GM19395 (cell line): Measurements from ENCODE around the gene ANGPTL8.

Source experiments
- ATAC-seq: cut with Tn5 transposase; IDR thresholded peaks from one replicate; pipeline ENCODE4 v1.9.1; 2021; ENCODE audit warnings: mild to moderate bottlenecking, moderate library complexity; ENCODE audit not compliant: unreplicated experiment

Gene ANGPTL8

DNA sequence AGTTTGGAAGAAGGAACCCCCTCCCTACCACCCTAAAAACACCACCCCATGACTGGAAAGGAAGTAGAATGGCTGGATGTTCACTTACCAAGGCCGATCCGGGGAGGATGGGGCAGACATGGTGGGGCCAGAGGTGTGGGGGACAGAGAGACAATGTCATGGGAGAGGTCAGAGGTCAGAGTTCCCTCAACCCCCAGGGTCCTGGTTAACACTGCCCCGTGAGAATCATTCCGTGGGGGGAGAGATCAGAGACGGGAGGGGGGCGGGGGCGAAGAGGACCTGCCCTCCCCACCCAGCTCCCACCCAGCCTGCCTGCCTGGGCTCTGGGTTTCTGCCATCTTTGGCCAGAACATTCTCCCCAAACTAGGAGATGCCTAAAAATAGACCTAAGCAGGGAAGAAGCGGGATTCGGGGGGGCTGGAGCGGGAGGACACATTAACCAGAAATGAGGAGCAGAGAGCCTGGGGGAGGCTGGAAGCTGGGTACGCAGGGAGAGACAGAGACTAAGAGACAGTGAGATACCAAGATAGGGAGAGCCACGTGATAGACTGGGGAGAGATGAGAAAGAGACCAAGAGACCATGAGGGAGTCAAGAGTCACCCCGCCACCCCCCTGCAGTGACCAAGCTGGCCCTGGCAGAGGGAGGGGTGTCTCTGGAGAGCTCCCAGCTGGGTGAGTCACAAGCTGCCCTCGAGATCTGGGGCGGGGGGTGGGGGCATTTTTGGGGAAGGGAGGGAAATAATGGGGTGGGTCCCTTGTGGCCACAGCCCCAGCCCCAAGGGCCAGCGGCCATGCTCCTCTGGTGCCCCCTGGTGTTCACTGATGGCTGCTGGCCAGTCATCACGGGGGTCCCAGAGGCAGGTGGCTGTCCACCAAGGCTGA lies 36.0 kb upstream of the ANGPTL8 start:
- ATAC-seq: no peak

DNA sequence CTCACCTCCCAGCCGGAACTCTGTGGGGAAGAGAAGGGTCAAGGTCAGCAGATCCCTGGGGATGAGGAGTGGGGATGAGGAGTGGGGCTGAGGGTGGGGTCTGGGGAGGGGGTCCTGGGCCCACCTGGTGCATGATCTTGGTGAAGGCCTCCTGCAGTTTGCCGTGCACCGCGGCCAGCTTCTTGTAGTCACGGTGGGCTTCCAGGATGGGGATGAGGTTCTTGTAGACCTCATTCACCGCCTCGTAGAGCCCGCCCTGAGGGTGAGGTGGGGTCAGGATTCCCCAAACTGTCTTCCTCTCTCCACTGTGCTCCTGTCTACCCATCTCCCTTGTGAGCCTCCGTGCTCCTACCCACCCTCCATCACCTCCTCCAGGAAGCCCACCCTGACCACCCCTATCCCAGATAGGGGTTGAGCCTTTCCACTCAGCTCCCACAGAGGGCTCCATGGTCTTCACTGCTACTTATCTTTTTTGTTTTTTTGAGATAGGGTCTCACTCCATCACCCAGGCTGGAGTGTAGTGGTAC lies 35.3 kb upstream of the ANGPTL8 start:
- ATAC-seq: no peak

DNA sequence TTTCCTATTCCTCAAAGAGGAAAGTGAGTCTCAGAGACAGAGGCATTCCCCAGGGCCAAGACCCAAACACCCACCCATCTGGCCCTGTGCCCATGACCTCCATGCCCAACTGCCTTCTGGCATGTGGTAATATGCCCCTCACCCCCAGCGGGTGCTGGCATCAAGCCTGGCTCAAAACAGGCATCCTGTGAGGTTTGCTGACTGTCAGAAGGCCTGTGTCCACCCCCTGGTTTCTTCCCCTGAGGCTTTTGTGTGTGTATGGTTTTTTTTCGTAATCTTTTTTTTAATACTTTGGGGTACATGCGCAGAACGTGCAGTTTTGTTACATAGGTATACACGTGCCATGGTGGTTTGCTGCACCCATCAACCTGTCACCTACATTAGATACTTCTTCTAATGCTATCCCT lies 34.5 kb upstream of the ANGPTL8 start:
- no peak for ATAC-seq

DNA sequence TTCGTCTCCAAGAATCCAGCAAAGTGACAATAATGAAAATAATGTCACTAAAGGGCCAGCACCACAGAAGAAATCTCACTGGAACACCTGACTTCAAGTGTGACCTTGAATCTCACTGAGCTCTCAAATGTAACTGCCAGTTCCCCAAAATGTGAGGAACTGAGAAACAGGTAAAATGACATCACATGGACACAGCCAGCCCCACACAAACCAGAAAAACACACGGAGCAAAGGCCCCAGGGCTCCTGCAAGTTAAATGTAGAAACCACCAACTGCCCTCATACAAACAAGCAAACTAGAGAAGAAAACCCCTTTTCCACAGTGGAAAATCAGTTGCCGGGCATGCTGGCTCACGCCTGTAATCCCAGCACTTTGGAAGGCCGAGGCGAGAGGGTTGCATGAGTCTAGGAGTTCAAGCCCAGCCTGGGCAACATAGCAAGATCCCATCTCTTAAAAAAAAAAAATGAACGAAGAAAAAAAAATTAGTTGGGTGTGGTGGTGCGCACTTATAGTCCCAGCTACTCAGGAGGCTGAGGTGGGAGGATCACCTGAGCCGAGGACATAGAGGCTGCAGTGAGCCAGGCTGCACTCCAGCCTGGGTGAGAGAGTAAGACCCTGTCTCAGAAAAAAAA lies 33.4 kb upstream of the ANGPTL8 start:
- no peak for ATAC-seq

DNA sequence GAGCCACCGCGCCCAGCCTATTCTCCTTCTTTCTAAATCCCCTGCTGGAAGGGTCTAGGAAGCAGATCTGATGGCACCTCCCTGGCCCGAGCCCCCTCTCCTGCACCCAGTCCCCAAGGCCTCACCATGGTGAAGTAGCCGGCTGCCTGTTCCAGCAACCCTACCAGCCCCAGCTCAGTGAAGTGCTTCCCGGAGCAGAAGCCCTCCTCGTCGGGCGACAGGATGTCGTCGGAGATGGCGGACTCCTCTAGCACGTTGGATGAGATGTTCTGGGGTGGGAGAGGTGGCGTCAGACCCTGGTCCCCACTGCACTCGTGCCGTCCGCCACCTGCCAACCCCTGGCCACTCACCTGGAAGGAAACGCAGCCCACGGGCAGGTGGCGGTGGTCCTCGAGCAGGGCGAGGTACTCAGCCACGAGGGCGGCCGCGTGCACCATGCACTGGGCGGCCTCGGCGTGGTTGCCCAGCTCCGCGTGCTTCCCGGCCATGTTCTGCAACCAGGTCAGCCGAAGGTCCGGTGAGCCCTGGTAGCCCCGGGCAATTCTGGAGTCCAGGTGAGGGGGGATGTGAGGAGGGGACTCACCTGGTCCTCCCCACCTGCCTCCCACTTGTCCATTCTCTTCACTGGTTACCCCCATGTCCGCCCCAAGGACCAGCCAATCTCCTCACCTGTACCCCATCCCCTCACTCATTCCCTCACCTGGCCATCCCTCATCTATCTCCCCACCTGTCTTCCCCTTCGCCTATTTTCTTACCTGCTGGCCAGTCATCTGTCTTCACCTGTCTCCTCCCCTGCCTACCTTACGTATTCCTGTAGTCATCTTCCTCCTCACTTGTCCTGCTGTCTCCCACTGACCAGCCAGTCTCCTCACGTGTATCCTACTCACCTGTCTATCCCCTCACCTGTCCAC lies 30.6 kb upstream of the ANGPTL8 start:
- no peak for ATAC-seq

DNA sequence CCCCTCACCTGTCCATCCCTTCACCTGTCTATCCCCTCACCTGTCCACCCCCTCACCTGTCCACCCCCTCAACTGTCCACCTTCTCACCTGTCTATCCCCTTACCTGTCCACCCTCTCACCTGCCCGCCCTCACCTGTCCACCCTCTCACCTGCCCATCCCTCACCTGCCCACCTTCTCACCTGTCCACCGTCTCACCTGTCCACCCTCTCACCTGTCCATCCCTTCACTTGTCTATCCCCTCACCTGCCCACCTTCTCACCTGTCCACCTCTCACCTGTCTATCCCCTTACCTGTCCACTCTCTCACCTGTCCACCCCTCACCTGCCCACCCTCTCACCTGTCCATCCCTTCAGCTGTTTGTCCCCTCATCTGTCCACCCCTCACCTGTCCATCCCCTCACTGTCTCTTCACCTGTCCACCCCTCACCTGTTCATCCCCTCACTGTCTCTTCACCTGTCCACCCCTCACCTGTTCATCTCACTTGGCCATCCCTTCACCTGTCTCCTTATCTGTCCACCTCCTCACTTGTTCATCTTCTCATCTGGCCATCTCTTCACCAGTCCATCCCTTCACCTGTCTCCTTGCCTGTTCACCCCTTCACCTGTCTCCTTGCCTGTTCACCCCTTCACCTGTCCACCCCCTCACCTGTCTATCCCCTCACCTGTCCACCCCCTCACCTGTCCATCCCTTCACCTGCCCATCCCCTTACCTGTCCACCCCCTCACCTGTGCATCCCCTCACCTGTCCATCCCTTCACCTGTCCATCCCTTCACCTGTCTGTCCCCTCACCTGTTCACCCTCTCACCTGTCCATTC lies 29.4 kb upstream of the ANGPTL8 start:
- ATAC-seq: no peak

DNA sequence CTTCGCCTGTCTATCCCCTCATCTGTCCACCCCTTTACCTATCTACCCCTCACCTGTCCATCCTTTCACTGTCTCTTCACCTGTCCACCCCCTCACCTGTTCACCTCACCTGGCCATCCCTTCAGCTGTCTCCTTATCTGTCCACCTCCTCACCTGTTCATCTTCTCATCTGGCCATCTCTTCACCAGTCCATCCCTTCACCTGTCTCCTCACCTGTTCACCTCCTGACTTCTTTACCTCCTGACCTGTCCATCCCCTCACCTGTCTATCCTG lies 28.8 kb upstream of the ANGPTL8 start:
- no peak for ATAC-seq

DNA sequence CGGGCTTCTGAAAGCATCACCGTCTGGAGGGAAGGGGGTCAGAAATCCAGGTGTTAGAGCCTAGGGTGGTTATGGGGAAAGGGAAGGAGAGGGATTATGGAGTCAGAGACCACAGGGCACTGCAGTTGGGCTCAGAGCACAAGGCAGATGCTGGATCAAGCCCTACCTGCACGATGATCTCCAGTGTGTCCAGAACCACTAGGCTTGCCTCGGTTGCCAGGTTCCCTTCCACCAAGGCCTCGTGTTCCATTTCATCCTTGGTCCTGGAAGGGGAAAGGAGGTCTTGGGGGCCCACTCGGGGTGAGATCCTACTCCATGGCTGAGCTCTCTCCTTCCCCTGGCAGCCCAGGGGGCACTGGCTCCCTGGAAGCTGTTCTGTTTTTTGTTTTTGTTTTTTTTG lies 25.0 kb upstream of the ANGPTL8 start:
- ATAC-seq: no peak

DNA sequence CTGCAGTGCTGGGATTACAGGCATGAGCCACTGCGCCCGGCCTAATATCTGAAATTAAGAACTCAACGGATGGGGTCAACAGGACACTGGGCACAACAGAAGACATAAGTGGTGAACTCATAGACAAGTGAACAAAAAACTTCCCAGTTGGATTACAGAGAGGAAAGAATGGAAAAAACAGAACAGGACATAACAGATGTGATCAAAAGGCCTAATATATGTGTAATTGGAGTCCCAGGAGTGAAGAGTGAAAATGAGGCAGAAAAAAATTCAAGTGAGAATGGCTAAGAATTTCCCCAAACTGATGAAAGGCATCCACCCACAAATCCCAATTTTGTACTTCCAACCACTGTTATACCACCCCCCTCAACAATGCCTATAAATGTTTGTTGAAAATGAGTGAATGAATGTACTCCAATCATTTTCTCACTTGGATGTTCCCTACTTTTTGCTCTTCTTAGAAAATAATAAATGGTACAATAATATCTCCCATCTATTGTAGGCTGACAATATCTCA lies 18.3 kb upstream of the ANGPTL8 start:
- no peak for ATAC-seq

DNA sequence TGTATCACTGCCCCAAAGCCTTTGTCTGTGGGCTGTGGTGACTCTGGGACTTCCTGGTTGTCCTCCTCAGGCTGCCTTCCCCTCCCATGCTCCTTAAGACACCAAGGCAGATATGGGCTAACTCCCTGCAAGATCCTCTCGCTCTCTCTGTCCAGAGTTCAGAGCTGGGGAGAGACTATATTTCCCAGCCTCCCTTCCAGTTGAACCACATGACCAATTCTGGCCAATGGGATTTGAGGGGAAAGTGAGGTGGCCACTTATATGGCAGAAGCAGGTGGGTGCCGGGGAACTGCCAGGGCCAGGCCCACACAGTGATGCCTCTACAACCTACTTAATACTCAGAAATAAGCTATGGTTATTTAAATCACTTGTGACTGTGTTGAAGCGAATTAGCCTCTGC lies 16.2 kb upstream of the ANGPTL8 start:
- ATAC-seq: no peak

DNA sequence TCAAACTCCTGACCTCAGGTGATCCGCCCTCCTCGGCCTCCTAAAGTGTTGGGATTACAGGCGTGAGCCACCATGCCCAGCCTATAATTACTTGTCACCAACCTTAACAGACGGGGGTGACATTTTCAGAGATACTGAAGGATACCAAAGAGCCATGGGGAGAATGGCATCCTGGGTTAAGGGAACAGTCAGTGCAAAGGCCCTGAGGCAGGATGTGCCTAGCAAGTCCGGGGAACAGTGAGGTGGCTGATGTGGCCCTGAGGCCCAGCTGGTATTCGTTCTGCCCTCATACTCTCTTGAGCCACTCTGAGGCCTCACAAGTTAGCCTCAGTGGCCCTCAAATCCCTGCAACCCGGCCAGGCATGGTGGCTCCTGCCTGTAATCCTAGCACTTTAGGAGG lies 15.0 kb upstream of the ANGPTL8 start:
- ATAC-seq: no peak

DNA sequence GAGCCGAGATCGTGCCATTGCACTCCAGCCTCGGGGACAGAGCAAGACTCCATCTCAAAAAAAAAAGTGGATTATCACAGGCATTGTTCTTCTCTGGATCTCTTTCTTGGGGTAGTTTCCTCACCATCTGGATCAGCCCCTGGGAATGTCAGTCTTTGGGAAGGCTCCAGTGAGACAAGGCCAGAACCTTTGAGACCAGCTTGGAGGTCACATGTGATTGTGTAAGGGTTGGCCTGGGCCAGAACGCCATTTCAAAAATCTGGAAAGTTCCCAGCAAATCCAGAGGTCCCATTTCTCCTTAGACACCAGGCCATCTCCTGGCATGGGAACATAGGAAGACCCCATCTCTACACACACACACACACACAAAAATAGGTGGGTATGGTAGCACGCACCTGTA lies 14.2 kb upstream of the ANGPTL8 start:
- ATAC-seq: no peak

DNA sequence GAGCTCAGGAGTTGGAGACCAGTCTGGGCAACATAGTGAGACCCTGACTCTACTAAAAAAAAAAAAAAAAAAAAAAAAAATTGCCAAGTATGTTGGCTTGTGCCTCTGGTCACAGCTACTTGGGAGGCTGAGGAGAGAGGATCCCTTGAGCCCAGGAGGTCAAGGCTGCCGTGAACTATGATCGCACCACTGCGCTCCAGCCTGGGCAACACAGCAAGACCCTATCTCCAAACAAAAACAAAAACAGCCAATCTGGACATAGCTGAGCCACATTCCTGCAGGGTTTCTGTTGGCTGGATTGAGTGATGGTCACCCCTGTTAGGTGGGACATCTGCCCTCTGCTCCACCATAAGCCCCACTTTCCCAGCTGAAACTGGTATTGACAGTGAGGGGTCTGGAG lies 13.6 kb upstream of the ANGPTL8 start:
- no peak for ATAC-seq

DNA sequence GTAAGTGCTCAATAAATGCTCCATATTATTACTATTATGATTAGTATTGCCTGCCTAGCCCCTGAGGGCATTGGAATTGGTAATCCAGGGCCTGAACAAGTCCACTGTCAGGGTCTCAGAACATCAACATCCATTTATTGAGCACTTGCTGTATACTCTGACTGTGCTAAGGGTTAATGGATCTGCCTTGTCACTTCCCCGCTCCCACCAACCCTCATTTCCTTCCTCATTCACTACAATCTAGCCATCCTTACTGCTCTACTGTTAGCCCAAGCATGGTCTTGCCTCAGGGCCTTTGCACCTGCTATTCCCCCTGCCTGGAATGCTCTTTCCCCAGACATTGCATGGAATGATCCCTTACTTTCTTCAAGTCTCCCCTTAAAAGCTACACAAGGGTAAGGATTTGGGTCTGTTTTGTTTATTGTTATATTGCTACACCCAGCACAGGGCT lies 12.7 kb upstream of the ANGPTL8 start:
- no peak for ATAC-seq

DNA sequence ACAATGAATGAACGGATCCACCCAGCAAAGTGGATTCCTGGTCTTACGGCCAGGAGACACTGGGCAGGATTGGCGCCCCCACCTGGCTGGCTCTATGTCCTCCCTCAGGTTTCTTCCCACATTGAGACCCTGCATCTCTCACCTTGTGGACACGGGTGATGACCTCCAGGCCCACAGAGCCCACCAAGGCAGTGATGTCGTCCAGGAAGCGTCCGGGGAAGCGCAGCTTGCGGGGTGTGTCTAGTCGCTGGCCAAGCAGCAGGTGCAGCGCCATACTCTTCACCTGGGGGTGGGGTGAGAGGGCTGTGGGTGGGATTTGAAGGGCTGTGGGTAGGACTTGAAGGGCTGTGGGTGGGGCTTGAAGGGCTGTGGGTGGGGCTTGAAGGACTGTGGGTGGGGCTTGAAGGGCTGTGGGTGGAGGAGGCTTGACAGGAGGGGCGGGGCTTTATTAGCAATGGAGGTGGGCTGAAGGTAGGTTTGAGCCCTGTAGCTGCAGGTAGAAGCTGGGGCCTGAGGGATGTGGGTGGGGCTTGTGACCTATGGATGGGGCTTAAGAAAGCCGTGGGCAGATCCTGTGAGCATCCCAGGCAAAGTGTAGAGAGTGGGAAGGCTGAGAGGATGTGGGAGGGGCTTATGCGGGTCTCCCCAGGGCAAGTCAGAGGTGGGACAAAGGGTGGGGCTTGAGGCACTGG lies 12.1 kb upstream of the ANGPTL8 start:
- no peak for ATAC-seq

DNA sequence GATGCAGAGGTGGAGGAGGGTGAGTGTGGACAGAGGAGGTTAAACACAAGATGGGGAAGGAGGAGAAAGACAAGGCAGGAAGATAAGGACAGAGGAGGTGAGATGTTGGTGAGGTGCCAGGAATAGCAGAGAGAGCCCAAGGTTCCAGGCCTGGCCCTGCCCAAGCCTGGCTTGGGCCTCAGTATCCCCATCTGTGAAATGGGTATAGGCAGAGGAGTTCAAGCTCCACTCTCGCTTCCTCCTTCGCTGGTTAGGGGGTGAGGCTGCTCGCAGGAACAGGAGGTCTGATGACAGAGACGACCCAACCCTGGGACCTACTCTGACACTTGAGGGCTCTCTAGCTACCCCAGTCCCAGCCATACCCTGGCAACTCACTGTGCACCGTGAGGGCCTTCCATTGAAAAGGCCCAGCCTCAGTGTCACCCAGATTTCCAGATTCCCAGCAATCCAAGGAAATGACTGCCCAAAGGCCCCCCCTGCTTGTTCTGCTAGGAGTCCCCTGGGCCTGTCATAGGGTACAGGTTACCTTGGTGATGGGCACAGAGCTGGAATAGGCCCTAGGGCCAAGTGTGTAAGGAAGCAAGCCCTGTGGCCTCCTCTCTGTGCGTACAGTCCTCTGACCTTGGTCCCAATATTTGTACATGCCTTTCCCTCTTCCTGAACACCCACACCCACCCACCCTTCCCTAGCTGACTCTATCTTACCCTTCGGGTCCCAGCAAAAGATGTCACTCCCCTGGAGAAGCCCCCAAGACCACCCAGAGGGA lies 8.6 kb upstream of the ANGPTL8 start:
- no peak for ATAC-seq

DNA sequence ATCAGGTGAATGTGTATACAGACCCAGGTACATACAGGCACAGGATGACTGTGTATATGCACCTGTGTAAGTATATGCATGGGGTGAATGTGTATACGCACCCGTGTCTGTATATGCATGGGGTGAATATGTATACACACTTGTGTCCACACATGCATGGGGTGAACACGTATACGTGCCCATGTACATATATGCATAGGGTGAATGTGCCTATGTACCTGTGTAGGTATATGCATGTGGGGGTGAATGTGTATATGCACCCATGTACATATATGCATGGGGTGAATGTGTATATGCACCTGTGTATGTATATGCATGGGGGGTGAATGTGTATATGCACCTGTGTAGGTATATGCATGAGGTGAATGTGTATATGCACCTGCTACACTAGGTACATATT lies 6.9 kb upstream of the ANGPTL8 start:
- ATAC-seq: no peak

DNA sequence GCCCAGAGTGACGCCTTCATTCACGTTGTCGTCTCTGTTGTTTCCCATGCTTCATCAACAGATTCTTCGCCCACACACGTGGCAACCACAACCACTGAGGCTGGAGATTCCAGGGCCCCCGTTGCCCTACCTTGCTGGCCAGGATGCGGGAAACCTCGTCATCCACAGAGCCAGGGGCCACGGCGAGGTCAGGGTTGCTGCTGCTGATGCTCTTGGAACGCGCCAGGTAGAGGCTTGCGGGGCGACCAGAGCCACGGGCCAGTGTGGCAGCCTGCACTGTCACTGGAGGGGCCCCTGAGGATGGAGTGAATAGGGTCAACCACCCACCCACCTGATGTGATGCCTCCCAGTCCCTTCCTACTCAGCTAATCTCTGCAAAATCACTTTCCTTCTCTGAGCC lies 6.3 kb upstream of the ANGPTL8 start:
- ATAC-seq: no peak

DNA sequence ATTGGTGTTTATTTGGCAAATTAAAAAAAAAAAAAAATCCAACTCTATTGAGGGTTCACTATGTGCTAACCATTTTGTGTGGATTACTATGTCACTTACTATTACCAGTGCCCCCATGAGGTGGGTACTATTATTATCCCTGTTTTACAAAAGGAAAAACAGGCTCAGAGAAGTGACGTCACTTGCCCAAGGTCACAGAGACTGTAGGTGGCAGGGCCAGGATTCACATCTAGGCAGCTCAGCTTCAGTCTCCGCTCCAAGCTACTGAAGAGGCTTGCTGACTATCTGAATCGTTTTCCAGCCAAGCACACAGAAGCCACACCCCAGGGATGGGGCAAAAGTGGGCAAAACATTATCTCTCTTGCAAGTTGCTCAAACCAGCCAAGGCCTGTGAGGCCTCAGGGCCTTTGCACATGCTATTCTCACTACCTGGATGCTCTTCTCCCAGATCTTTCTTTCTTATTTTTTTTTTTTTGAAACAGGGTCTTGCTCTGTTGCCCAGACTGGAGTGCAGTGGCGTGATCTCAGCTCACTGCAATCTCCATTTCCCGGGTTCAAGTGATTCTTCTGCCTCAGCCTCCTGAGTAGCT lies 4.8 kb upstream of the ANGPTL8 start:
- ATAC-seq: no peak
